Left ventricle myocardium inferior (tissue), 1 donor: ENCODE results near the gene DKC1. TPM values are rescaled to one million over a fixed set of nuclear protein-coding genes. Genes with fewer than 3 reads are reported as not detected.
A peak's percentile ranks its signal among the peaks of the same experiment; 100 is the strongest.

Source experiments
- DNase-seq: peaks from one replicate; pipeline ENCODE4 v3.0.0-alpha.2; 2020
- H3K27ac ChIP-seq: fragments of 200-600 bp; replicated peaks from 2 replicates; pipeline ENCODE4 v1.8.0; 2021
- H3K27me3 ChIP-seq: fragments of 200-600 bp; 2 replicates; pipeline ENCODE4 v1.8.0; 2021; ENCODE audit warnings: low read depth
- H3K36me3 ChIP-seq: fragments of 200-600 bp; 2 replicates; pipeline ENCODE4 v1.8.0; 2021
- H3K4me1 ChIP-seq: fragments of 200-600 bp; 2 replicates; pipeline ENCODE4 v1.8.0; 2021
- H3K4me3 ChIP-seq: fragments of 200-600 bp; 2 replicates; pipeline ENCODE4 v1.8.0; 2021; ENCODE audit warnings: mild to moderate bottlenecking, moderate library complexity
- H3K9me3 ChIP-seq: fragments of 200-600 bp; replicated peaks from 2 replicates; pipeline ENCODE4 v1.8.0; 2021
- CTCF ChIP-seq: fragments of 200-600 bp; IDR thresholded peaks from 2 replicates; pipeline ENCODE4 v1.8.0; 2021; ENCODE audit warnings: antibody characterized with exemption, mild to moderate bottlenecking, borderline replicate concordance
- intact Hi-C: fragments of 100-400 bp; cut with micrococcal nuclease; formaldehyde crosslinking; loops from one replicate; pipeline ENCODE4 v1.11.0; 2022
- total RNA-seq: library from RNA; stranded (reverse); fragmentation: NEBNext Ultra II Directional; extraction: Animal tissue kit (Norgen Biotek cat#: 25700); gene quantifications from one replicate; pipeline ENCODE4 v1.2.1, GENCODE V29; 2021
- donor health status: DM: no; HTN: yes; CAD: no; lungs with severe emphysema.

The DKC1 gene
- total RNA-seq, 1 donor from 2014 or later, result 18.0 TPM

- Histone ChIP-seq H3K36me3 (no peaks in the 10 kb centered on the region), H3K4me3 (no peak overlapping the region)
- no peak for DNase-seq
These were observed 30.6 kb downstream of the DKC1 start for GRCh38 chrX:154793084-154793795.

GRCh38 chrX:154795016-154795415, 32.4 kb downstream of the DKC1 start:
- DNase-seq, result no peak
- no peak overlapping the region for H3K27ac ChIP-seq
- no peaks in the 10 kb centered on the region for H3K27me3 ChIP-seq
- no peak overlapping the region for H3K4me3 ChIP-seq
- peaks cover 8% of the 10 kb centered on the region for H3K4me1 ChIP-seq
- intact Hi-C loops, result no loop called here
- H3K9me3 ChIP-seq, result no peaks in the 10 kb centered on the region
- H3K36me3 ChIP-seq, result no peaks in the 10 kb centered on the region
- no peak for TF ChIP-seq CTCF

More at GRCh38 chrX:154793084-154793795, 30.6 kb downstream of the DKC1 start:
- no peak for TF ChIP-seq CTCF
- H3K9me3 ChIP-seq, result no peaks in the 10 kb centered on the region
- intact Hi-C loops, result no loop called here
- no peak overlapping the region for H3K27ac ChIP-seq
- no peaks in the 10 kb centered on the region for H3K27me3 ChIP-seq
- no peaks in the 10 kb centered on the region for H3K4me1 ChIP-seq

- Histone ChIP-seq H3K4me1 (peaks cover 20% of the 10 kb centered on the region), H3K27ac (no peak overlapping the region), H3K27me3 (no peaks in the 10 kb centered on the region), H3K36me3 (no peaks in the 10 kb centered on the region), H3K9me3 (no peaks in the 10 kb centered on the region), H3K4me3 (no peak overlapping the region)
- no peak for DNase-seq
- intact Hi-C loops, result no loop called here
- no peak for TF ChIP-seq CTCF
These were observed 34.3 kb downstream of the DKC1 start for GRCh38 chrX:154797006-154797405.

GRCh38 chrX:154799556-154800348, 37.1 kb downstream of the DKC1 start:
- Histone ChIP-seq H3K27me3 (no peaks in the 10 kb centered on the region), H3K27ac (peak overlapping the region; percentile 19), H3K9me3 (no peaks in the 10 kb centered on the region), H3K4me3 (no peak overlapping the region), H3K4me1 (peaks cover 32% of the 10 kb centered on the region), H3K36me3 (no peaks in the 10 kb centered on the region)
- DNase-seq, result no peak
- intact Hi-C loops, result no loop called here
- no peak for TF ChIP-seq CTCF

GRCh38 chrX:154800478-154801210, 38.0 kb downstream of the DKC1 start:
- intact Hi-C loops, result no loop called here
- H3K27me3 ChIP-seq, result no peaks in the 10 kb centered on the region
- H3K9me3 ChIP-seq, result no peaks in the 10 kb centered on the region
- no peak overlapping the region for H3K4me3 ChIP-seq
- H3K27ac ChIP-seq, result peak overlapping the region; percentile 19
- H3K36me3 ChIP-seq, result no peaks in the 10 kb centered on the region
- TF ChIP-seq CTCF, result no peak
- DNase-seq, result no peak
- H3K4me1 ChIP-seq, result peaks cover 33% of the 10 kb centered on the region
